GM12878 (cell line): ENCODE measurements around the gene ATP6V0A1. TPM values are rescaled to one million over a fixed set of nuclear protein-coding genes. Genes with fewer than 3 reads are reported as not detected.

Experiments
- ASH2L ChIP-seq: fragments of 300-600, 200-600 bp; sonication (generic); IDR thresholded peaks from 2 replicates; pipeline ENCODE4 v1.6.1; 2017; ENCODE audit warnings: low read depth, mild to moderate bottlenecking, borderline replicate concordance
- ATF3 ChIP-seq: IDR thresholded peaks from 2 replicates; pipeline ENCODE4 v1.6.1; 2011; ENCODE audit warnings: low read depth, mild to moderate bottlenecking, low read length, moderate library complexity, borderline replicate concordance; ENCODE audit errors: extremely low read depth
- BHLHE40 ChIP-seq, 2 experiments: fragments of 450-650 bp in 1 of 2; IDR thresholded peaks; 2 replicates each; pipeline ENCODE4 v1.6.1; 2011 to 2017; ENCODE audit warnings: low read depth in 2 of 2, borderline replicate concordance in 1 of 2, improper control_type of control experiment in 1 of 2, low read length in 1 of 2, mild to moderate bottlenecking in 1 of 2
- CEBPB ChIP-seq, 2 experiments: fragments of 150-350 bp in 1 of 2; IDR thresholded peaks; 2 replicates each; pipeline ENCODE4 v1.6.1; 2012 to 2014; ENCODE audit warnings: low read depth in 2 of 2, low read length in 2 of 2, borderline replicate concordance in 1 of 2, inconsistent platforms in 1 of 2
- CHD1 ChIP-seq: IDR thresholded peaks from 2 replicates; pipeline ENCODE4 v1.6.1; 2012; ENCODE audit warnings: low read depth, low read length, improper control_type of control experiment
- E4F1 ChIP-seq: fragments of 450-650 bp; IDR thresholded peaks from 2 replicates; pipeline ENCODE4 v1.6.1; 2018; ENCODE audit warnings: borderline replicate concordance, mild to moderate bottlenecking; ENCODE audit not compliant: partially characterized antibody
- EP300 ChIP-seq, 2 experiments: fragments of 150-350 bp in 1 of 2; IDR thresholded peaks; 2 replicates each; pipeline ENCODE4 v1.6.1; 2011 to 2012; ENCODE audit warnings: low read depth in 2 of 2, low read length in 2 of 2, borderline replicate concordance in 1 of 2, improper control_type of control experiment in 1 of 2, inconsistent platforms in 1 of 2; ENCODE audit not compliant: control insufficient read depth in 1 of 2
- FOXK2 ChIP-seq: fragments of 450-650 bp; IDR thresholded peaks from 2 replicates; pipeline ENCODE4 v1.6.1; 2017; ENCODE audit warnings: mild to moderate bottlenecking, moderate library complexity
- HCFC1 ChIP-seq: fragments of 150-350 bp; IDR thresholded peaks from 2 replicates; pipeline ENCODE4 v1.6.1; 2014; ENCODE audit warnings: low read length
- HDAC2 ChIP-seq: fragments of 200-600 bp; sonication (generic); IDR thresholded peaks from 2 replicates; pipeline ENCODE4 v1.6.1; 2017
- JUNB ChIP-seq: IDR thresholded peaks from 2 replicates; pipeline ENCODE4 v1.6.1; 2016; ENCODE audit warnings: antibody characterized with exemption, mild to moderate bottlenecking
- KLF5 ChIP-seq: fragments of 450-650 bp; IDR thresholded peaks from 2 replicates; pipeline ENCODE4 v1.6.1; 2014; ENCODE audit warnings: mild to moderate bottlenecking; ENCODE audit not compliant: partially characterized antibody
- MLLT1 ChIP-seq: fragments of 450-650 bp; IDR thresholded peaks from 2 replicates; pipeline ENCODE4 v1.6.1; 2016; ENCODE audit warnings: mild to moderate bottlenecking
- MTA3 ChIP-seq: IDR thresholded peaks from 2 replicates; pipeline ENCODE4 v1.6.1; 2012; ENCODE audit warnings: low read length, inconsistent platforms, borderline replicate concordance
- MXI1 ChIP-seq: fragments of 150-350 bp; IDR thresholded peaks from 2 replicates; pipeline ENCODE4 v1.6.1; 2011; ENCODE audit warnings: low read depth, mild to moderate bottlenecking, inconsistent platforms, low read length, improper control_type of control experiment
- MYB ChIP-seq: fragments of 150-350 bp; IDR thresholded peaks from 2 replicates; pipeline ENCODE4 v1.6.1; 2014; ENCODE audit warnings: mild to moderate bottlenecking, low read depth, low read length, borderline replicate concordance
- NFYB ChIP-seq: IDR thresholded peaks from 2 replicates; pipeline ENCODE4 v1.6.1; 2011; ENCODE audit warnings: low read depth, mild to moderate bottlenecking, low read length, improper control_type of control experiment, moderate library complexity; ENCODE audit not compliant: insufficient read depth
- PAX5 ChIP-seq: IDR thresholded peaks from 2 replicates; pipeline ENCODE4 v1.6.1; 2011; ENCODE audit warnings: low read depth, low read length, borderline replicate concordance
- RFX5 ChIP-seq: IDR thresholded peaks from 2 replicates; pipeline ENCODE4 v1.6.1; 2011; ENCODE audit warnings: low read depth, low read length, improper control_type of control experiment
- SMAD5 ChIP-seq: IDR thresholded peaks from 2 replicates; pipeline ENCODE4 v1.6.1; 2016; ENCODE audit warnings: antibody characterized with exemption, low read depth
- SMARCA5 ChIP-seq: fragments of 450-650 bp; IDR thresholded peaks from 2 replicates; pipeline ENCODE4 v1.6.1; 2017; ENCODE audit warnings: mild to moderate bottlenecking
- STAT3 ChIP-seq: IDR thresholded peaks from 2 replicates; pipeline ENCODE4 v1.6.1; 2011; ENCODE audit warnings: low read depth, low read length, improper control_type of control experiment
- TAF1 ChIP-seq: IDR thresholded peaks from 2 replicates; pipeline ENCODE4 v1.6.1; 2011; ENCODE audit warnings: mild to moderate bottlenecking, low read depth, low read length, borderline replicate concordance
- YY1 ChIP-seq: IDR thresholded peaks from 2 replicates; pipeline ENCODE4 v1.6.1; 2011; ENCODE audit warnings: low read depth, mild to moderate bottlenecking, low read length
- ZBED1 ChIP-seq: IDR thresholded peaks from 2 replicates; pipeline ENCODE4 v1.6.1; 2016; ENCODE audit warnings: borderline replicate concordance
- polyA plus RNA-seq, 11 experiments: library from polyadenylated mRNA; depleted of rRNA in 4 of 11; unstranded in 6 of 11; stranded (reverse) in 5 of 11; fragments of >200 nt; fragmentation: Nextera tagmentation in 4 of 11; fragmentation: Illumina TruSeq in 1 of 11; extraction: Ambion mirVana in 4 of 11; extraction: Trizol in 1 of 11; gene quantifications; 1 replicate in 1 of 11; 2 replicates in 10 of 11; pipeline versions ENCODE4 v1.2.1 to v1.2.3, GENCODE V29; 2011 to 2016; ENCODE audit warnings: inconsistent platforms in 2 of 11, missing spikeins in 2 of 11, low read depth in 1 of 11
- total RNA-seq, 4 experiments: library from RNA; depleted of rRNA in 3 of 4; stranded (reverse); fragments of >200 nt in 3 of 4; fragmentation: Illumina TruSeq in 1 of 4; extraction: Trizol in 1 of 4; gene quantifications; 2 replicates each; pipeline versions ENCODE4 v1.2.1 to v1.2.3, GENCODE V29; 2013 to 2021
- TF ChIP-seq, protein P1 (sequence below): IDR thresholded peaks from 2 replicates; pipeline ENCODE4 v1.6.1; 2012; ENCODE audit warnings: low read depth, low read length, improper control_type of control experiment

The ATP6V0A1 gene
- total and polyA plus RNA-seq, 10 of the 15 experiments (the other 5 are each of a cell fraction or from before 2014, with no cell fraction given) = 3.0 to 76.6 (median 30.9) TPM

DNA sequence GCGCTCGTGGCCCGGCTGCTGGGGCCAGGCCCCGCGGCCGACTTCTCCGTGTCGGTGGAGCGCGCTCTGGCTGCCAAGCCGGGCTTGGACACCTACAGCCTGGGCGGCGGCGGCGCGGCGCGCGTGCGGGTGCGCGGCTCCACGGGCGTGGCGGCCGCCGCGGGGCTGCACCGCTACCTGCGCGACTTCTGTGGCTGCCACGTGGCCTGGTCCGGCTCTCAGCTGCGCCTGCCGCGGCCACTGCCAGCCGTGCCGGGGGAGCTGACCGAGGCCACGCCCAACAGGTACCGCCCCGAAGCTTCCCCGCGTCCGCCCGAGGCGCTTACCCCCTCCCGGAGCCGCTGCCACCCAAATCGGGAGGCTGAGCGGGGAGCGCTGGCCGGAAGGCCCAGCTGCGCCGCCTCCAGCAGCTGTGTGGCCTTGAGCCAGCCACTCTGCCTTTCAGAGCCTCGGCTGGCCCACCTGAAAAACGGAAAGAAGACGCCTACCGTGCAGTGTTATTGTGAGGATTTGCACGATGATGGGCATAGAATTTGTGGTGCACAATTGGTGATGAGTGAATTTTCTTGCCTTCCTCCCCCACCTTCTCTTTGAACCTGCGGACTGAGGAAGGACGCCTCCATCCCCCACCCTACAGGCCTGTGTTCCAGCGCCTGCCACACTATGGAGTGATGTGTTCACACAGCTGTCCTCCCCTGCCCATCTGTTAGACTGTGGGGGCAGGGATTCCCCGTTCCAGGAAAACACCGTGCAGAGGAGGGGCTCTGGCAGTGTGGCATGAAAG is 77.9 kb downstream of the ATP6V0A1 start (continued):
- TF ChIP-seq NFYB (peak; percentile 35; the same call in 1 of the 2 replicates), HCFC1 (0 out of 2 replicates have a peak, but pooled peaks have one; percentile 2), HDAC2 (no peak), SMARCA5 (peak; percentile 90), CHD1 (no peak), FOXK2 (0 out of 2 replicates have a peak, but pooled peaks have one; percentile 15), ATF3 (no peak), MLLT1 (no peak), BHLHE40 (IDR thresholded peaks at IDR 0.05; ENCODE audit: borderline replicate concordance in 1 of 2, low read depth in 2 of 2, low read length in 1 of 2) (peak in 1 of 2 experiments; percentile 48; a peak in 2 of 4 replicates), ASH2L (no peak), YY1 (no peak), MXI1 (peak; percentile 97), STAT3 (no peak), TAF1 (no peak), CEBPB (IDR thresholded peaks at IDR 0.05; ENCODE audit: borderline replicate concordance in 1 of 2, low read depth in 2 of 2, low read length in 2 of 2) (no peak), JUNB (no peak), EP300 (IDR thresholded peaks at IDR 0.05; ENCODE audit: borderline replicate concordance in 1 of 2, control insufficient read depth in 1 of 2, low read depth in 2 of 2, low read length in 2 of 2) (no peak), ZBED1 (no peak), KLF5 (no peak), E4F1 (no peak), SMAD5 (no peak), RFX5 (no peak), MTA3 (no peak), PAX5 (no peak), MYB (no peak)
- TF ChIP-seq, protein P1, sequence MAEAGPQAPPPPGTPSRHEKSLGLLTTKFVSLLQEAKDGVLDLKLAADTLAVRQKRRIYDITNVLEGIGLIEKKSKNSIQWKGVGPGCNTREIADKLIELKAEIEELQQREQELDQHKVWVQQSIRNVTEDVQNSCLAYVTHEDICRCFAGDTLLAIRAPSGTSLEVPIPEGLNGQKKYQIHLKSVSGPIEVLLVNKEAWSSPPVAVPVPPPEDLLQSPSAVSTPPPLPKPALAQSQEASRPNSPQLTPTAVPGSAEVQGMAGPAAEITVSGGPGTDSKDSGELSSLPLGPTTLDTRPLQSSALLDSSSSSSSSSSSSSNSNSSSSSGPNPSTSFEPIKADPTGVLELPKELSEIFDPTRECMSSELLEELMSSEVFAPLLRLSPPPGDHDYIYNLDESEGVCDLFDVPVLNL = no peak
